HCT116 (cell line): ENCODE data around the gene NUAK2. TPM values are rescaled to one million over a fixed set of nuclear protein-coding genes. Genes with fewer than 3 reads are reported as not detected.

ENCODE experiments used
- ATAC-seq: fragments of 200-7000 bp; cut with Tn5 transposase; 2 replicates; pipeline ENCODE4 v1.9.1; 2020; ENCODE audit warnings: mild to moderate bottlenecking, moderate library complexity
- BruUV-seq: library from RNA; stranded (reverse); fragments of 400-500 nt; replicated peaks from 2 replicates; lab custom pipeline; 2021; lab: Mats Ljungman, UMichigan
- CTCF ChIA-PET: fragments of 300-600 bp; sonication (Branson Sonifier 250); formaldehyde crosslinking; loops from one replicate; lab custom pipeline; 2021; ENCODE audit warnings: antibody characterized with exemption; lab: Charles Lee
- POLR2A ChIA-PET: fragments of 300-600, 350-600 bp; sonication (Branson Sonifier 250); formaldehyde crosslinking; loops from one replicate; lab custom pipeline; 2021; ENCODE audit warnings: antibody characterized with exemption; lab: Charles Lee
- RAD21 ChIA-PET, 2 experiments: fragments of 300-600 bp; sonication (Branson Sonifier 250); formaldehyde crosslinking; loops; one replicate each; lab custom pipeline; 2023; ENCODE audit warnings: low total read pairs in 2 of 2; ENCODE audit not compliant: uncharacterized antibody in 2 of 2, unreplicated experiment in 2 of 2, low non-redundant PET in 1 of 2; lab: Charles Lee
- DNase-seq: peaks from one replicate; pipeline ENCODE4 v3.0.0-alpha.2; 2010; ENCODE audit warnings: low read depth, low spot score
- H2AFZ ChIP-seq: fragments of 200-600 bp; shearing (Covaris generic), sonication (generic); 2 replicates; pipeline ENCODE4 v1.6.1; 2017; ENCODE audit warnings: low read depth, mixed run types, mixed read lengths, antibody characterized with exemption, low read length; ENCODE audit not compliant: poor library complexity, severe bottlenecking
- H3K27ac ChIP-seq: 2 replicates; pipeline ENCODE4 v1.5.1; 2012; ENCODE audit warnings: low read depth, low read length
- H3K27me3 ChIP-seq: fragments of 200-600 bp; sonication (generic); 2 replicates; pipeline ENCODE4 v1.6.1; 2016; ENCODE audit warnings: mixed run types, low read length, mixed read lengths; ENCODE audit not compliant: insufficient read depth
- H3K36me3 ChIP-seq, 2 experiments: fragments of 200-500 bp in 1 of 2; fragments of 200-600 bp in 1 of 2; sonication (Bioruptor generic) in 1 of 2; sonication (generic) in 1 of 2; 2 replicates each; pipeline versions ENCODE4 v1.5.1 to v1.6.1; 2014 to 2016; ENCODE audit warnings: low read length in 2 of 2, inconsistent platforms in 1 of 2, mixed read lengths in 1 of 2, mixed run types in 1 of 2; ENCODE audit not compliant: insufficient read depth in 2 of 2, control insufficient read depth in 1 of 2
- H3K4me1 ChIP-seq, 2 experiments: fragments of 200-600 bp in 1 of 2; sonication (generic) in 1 of 2; 2 replicates each; pipeline versions ENCODE4 v1.5.1 to v1.6.1; 2012 to 2017; ENCODE audit warnings: low read length in 2 of 2, inconsistent platforms in 1 of 2, mild to moderate bottlenecking in 1 of 2, mixed read lengths in 1 of 2, mixed run types in 1 of 2, moderate library complexity in 1 of 2; ENCODE audit not compliant: insufficient read depth in 2 of 2, control insufficient read depth in 1 of 2
- H3K4me2 ChIP-seq: fragments of 200-600 bp; sonication (generic); 2 replicates; pipeline ENCODE4 v1.6.1; 2017; ENCODE audit warnings: mixed run types, low read length, mixed read lengths
- H3K4me3 ChIP-seq, 2 experiments: fragments of 200-600 bp in 1 of 2; sonication (generic) in 1 of 2; replicated peaks in 1 of 2; 2 replicates each; pipeline ENCODE4 v1.5.1; 2011 to 2016; ENCODE audit warnings: low read length in 2 of 2, control low read depth in 1 of 2, low read depth in 1 of 2, mild to moderate bottlenecking in 1 of 2, mixed read lengths in 1 of 2, mixed run types in 1 of 2
- H3K79me2 ChIP-seq: fragments of 200-600 bp; sonication (generic); 2 replicates; pipeline ENCODE4 v1.6.1; 2017; ENCODE audit warnings: mild to moderate bottlenecking, mixed run types, low read length, moderate library complexity, mixed read lengths; ENCODE audit not compliant: insufficient read depth
- H3K9ac ChIP-seq: fragments of 200-600 bp; sonication (generic); 2 replicates; pipeline ENCODE4 v1.6.1; 2016; ENCODE audit warnings: low read length, mixed read lengths
- H3K9me2 ChIP-seq: fragments of 200-600 bp; sonication (generic), shearing (Covaris generic); 2 replicates; pipeline ENCODE4 v1.6.1; 2017; ENCODE audit warnings: mixed run types, mild to moderate bottlenecking, moderate library complexity; ENCODE audit not compliant: insufficient read depth
- H3K9me3 ChIP-seq, 2 experiments: fragments of 200-500 bp in 1 of 2; fragments of 200-600 bp in 1 of 2; sonication (Bioruptor generic) in 1 of 2; sonication (generic) in 1 of 2; 2 replicates each; pipeline ENCODE4 v1.6.1; 2014 to 2017; ENCODE audit warnings: low read length in 2 of 2, mixed read lengths in 2 of 2, inconsistent platforms in 1 of 2, low read depth in 1 of 2, mild to moderate bottlenecking in 1 of 2, mixed run types in 1 of 2, moderate library complexity in 1 of 2; ENCODE audit not compliant: control insufficient read depth in 1 of 2, insufficient read depth in 1 of 2
- H4K20me1 ChIP-seq: fragments of 200-600 bp; sonication (generic), shearing (Covaris generic); 2 replicates; pipeline ENCODE4 v1.6.1; 2017; ENCODE audit warnings: mixed run types, mild to moderate bottlenecking, moderate library complexity; ENCODE audit not compliant: insufficient read depth
- CBX3 ChIP-seq: IDR thresholded peaks from 2 replicates; pipeline ENCODE4 v1.6.1; 2012; ENCODE audit warnings: low read depth
- ELF1 ChIP-seq: IDR thresholded peaks from 2 replicates; pipeline ENCODE4 v1.6.1; 2012; ENCODE audit warnings: low read depth, borderline replicate concordance
- EZH2 ChIP-seq: fragments of 200-600 bp; sonication (generic); IDR thresholded peaks from 2 replicates; pipeline ENCODE4 v1.6.1; 2017; ENCODE audit warnings: antibody characterized with exemption, mixed run types
- EZH2phosphoT487 ChIP-seq: fragments of 200-600 bp; IDR thresholded peaks from 2 replicates; pipeline ENCODE4 v1.6.1; 2018; ENCODE audit warnings: antibody characterized with exemption, borderline replicate concordance
- POLR2A ChIP-seq: IDR thresholded peaks from 2 replicates; pipeline ENCODE4 v1.7.0; 2011; ENCODE audit warnings: borderline replicate concordance; ENCODE audit not compliant: insufficient read depth, insufficient read length; ENCODE audit errors: extremely low read depth
- REST ChIP-seq: IDR thresholded peaks from 2 replicates; pipeline ENCODE4 v1.6.1; 2012; ENCODE audit warnings: low read depth
- SRF ChIP-seq: IDR thresholded peaks from 2 replicates; pipeline ENCODE4 v1.6.1; 2012; ENCODE audit warnings: low read depth
- TCF7L2 ChIP-seq: IDR thresholded peaks from 2 replicates; pipeline ENCODE4 v1.7.0; 2011; ENCODE audit warnings: borderline replicate concordance, inconsistent platforms; ENCODE audit not compliant: insufficient read depth, insufficient read length; ENCODE audit errors: extremely low read depth
- ZFX ChIP-seq: fragments of 450-650 bp; IDR thresholded peaks from 2 replicates; pipeline ENCODE4 v1.6.1; 2017
- intact Hi-C: fragments of 100-400 bp; cut with micrococcal nuclease; formaldehyde crosslinking; loops from 2 replicates; pipeline ENCODE4 v1.10.0; 2022
- total RNA-seq: library from RNA; stranded (reverse); gene quantifications from one replicate; pipeline ENCODE4 v1.2.1, GENCODE V29; 2021; ENCODE audit not compliant: unreplicated experiment

The NUAK2 gene
- total RNA-seq, 1 experiment from 2014 or later = 3.0 TPM

- RAD21 ChIA-PET = no interaction called here
- Histone ChIP-seq H3K4me3 (no peak overlapping the region), H3K27me3 (no peaks in the 10 kb centered on the region), H3K79me2 (no peaks in the 10 kb centered on the region), H3K4me1 (peaks cover 16 to 22% of the 10 kb centered on the region in 2 experiments), H3K9me3 (no peaks in the 10 kb centered on the region), H3K9me2 (no peaks in the 10 kb centered on the region), H3K4me2 (no peak overlapping the region), H3K27ac (no peak overlapping the region), H3K36me3 (no peaks in the 10 kb centered on the region), H4K20me1 (no peaks in the 10 kb centered on the region), H3K9ac (no peak overlapping the region), H2AFZ (no peak overlapping the region)
- no peak for TF ChIP-seq REST
- TF ChIP-seq TCF7L2 = no peak
- no peak for TF ChIP-seq SRF
- TF ChIP-seq EZH2 = no peak
- DNase-seq = no peak
- no TSS peak for BruUV-seq
- intact Hi-C loops = no loop called here
- POLR2A ChIA-PET = no interaction called here
- no peak for ATAC-seq
- CTCF ChIA-PET = interaction anchor here (0.9 to 1.2 kb wide), 2 partner anchors 15 to 116 kb away, joined by 3 to 5 read pairs; no protein-coding TSS in a partner anchor
These were observed 48.2 kb upstream of the NUAK2 start for GRCh38 chr1:205369701-205370123.

GRCh38 chr1:205368478-205368877 lies 46.9 kb upstream of the NUAK2 start:
- Histone ChIP-seq H3K4me3 (no peak overlapping the region), H3K4me2 (no peak overlapping the region), H3K9me3 (no peaks in the 10 kb centered on the region), H3K27ac (no peak overlapping the region), H3K9ac (no peak overlapping the region)
- no peak for DNase-seq
- ATAC-seq = no peak
- no TSS peak for BruUV-seq
- POLR2A ChIA-PET = no interaction called here
- no peak for TF ChIP-seq CBX3
- no peak for TF ChIP-seq ELF1
- no peak for TF ChIP-seq POLR2A
- TF ChIP-seq ZFX = no peak
- TF ChIP-seq EZH2phosphoT487 = no peak
- TF ChIP-seq, all 23 proteins: peak for 0
- Histone ChIP-seq H3K79me2 (no peaks in the 10 kb centered on the region), H3K36me3 (no peaks in the 10 kb centered on the region), H3K27me3 (no peaks in the 10 kb centered on the region), H3K4me1 (peaks cover 6 to 10% of the 10 kb centered on the region in 2 experiments; a peak in 3 of 4 replicates), H4K20me1 (no peaks in the 10 kb centered on the region), H3K9me2 (no peaks in the 10 kb centered on the region), H2AFZ (no peak overlapping the region)
- CTCF ChIA-PET = no interaction called here
- RAD21 ChIA-PET = no interaction called here
- intact Hi-C loops = no loop called here
